Stimulated activated CD4-positive, alpha-beta T cell treated with anti-CD3 and anti-CD28 coated beads, Interleukin-15, amount 100 ng/mL, for 48 hours (primary cell): ENCODE results near the gene TCF20.

Source experiments
- DNase-seq, 2 donors: peaks; one replicate each; pipeline ENCODE4 v3.0.0-alpha.2; 2020; ENCODE audit warnings: low read depth in 2 of 2

Gene TCF20

GRCh38 chr22:42300259-42301076 is 30.0 kb upstream of the TCF20 start:
- DNase-seq, result peak; percentile 11 to 32

- peak in 1 of 2 donors; percentile 12 for DNase-seq
Measured at GRCh38 chr22:42299586-42300258, 29.3 kb upstream of the TCF20 start.

GRCh38 chr22:42298746-42299145 is 28.3 kb upstream of the TCF20 start:
- no peak for DNase-seq

- DNase-seq, result no peak
Measured at GRCh38 chr22:42297778-42298177, 27.3 kb upstream of the TCF20 start.

- DNase-seq, result no peak
Measured at GRCh38 chr22:42296883-42297282, 26.4 kb upstream of the TCF20 start.

- DNase-seq, result no peak
Measured at GRCh38 chr22:42296381-42296853, 26.0 kb upstream of the TCF20 start.

- DNase-seq, result no peak
Measured at GRCh38 chr22:42294034-42294985, 23.9 kb upstream of the TCF20 start.

GRCh38 chr22:42292732-42293520 is 22.5 kb upstream of the TCF20 start:
- DNase-seq, result no peak

- no peak for DNase-seq
Measured at GRCh38 chr22:42291287-42291686, 20.8 kb upstream of the TCF20 start.

- DNase-seq, result no peak
Measured at GRCh38 chr22:42289671-42290541, 19.5 kb upstream of the TCF20 start.

GRCh38 chr22:42288791-42289190 is 18.3 kb upstream of the TCF20 start:
- no peak for DNase-seq

GRCh38 chr22:42287174-42287890 is 16.9 kb upstream of the TCF20 start:
- no peak for DNase-seq

- no peak for DNase-seq
Measured at GRCh38 chr22:42286205-42286604, 15.8 kb upstream of the TCF20 start.

- DNase-seq, result no peak
Measured at GRCh38 chr22:42285604-42286003, 15.2 kb upstream of the TCF20 start.

GRCh38 chr22:42284643-42285181 is 14.3 kb upstream of the TCF20 start:
- DNase-seq, result no peak

- no peak for DNase-seq
Measured at GRCh38 chr22:42284202-42284591, 13.7 kb upstream of the TCF20 start.

- no peak for DNase-seq
Measured at GRCh38 chr22:42283278-42284201, 13.1 kb upstream of the TCF20 start.

- DNase-seq, result no peak
Measured at GRCh38 chr22:42282943-42283277, 12.5 kb upstream of the TCF20 start.
